ENCODE measurements around the gene BAZ2B.
A peak's percentile ranks its signal among the peaks of the same experiment; 100 is the strongest.

The BAZ2B gene

GRCh38 chr2:159614534-159615366 lies 1.6 kb downstream of the BAZ2B start:
- DNase-seq, result no peak

DNA sequence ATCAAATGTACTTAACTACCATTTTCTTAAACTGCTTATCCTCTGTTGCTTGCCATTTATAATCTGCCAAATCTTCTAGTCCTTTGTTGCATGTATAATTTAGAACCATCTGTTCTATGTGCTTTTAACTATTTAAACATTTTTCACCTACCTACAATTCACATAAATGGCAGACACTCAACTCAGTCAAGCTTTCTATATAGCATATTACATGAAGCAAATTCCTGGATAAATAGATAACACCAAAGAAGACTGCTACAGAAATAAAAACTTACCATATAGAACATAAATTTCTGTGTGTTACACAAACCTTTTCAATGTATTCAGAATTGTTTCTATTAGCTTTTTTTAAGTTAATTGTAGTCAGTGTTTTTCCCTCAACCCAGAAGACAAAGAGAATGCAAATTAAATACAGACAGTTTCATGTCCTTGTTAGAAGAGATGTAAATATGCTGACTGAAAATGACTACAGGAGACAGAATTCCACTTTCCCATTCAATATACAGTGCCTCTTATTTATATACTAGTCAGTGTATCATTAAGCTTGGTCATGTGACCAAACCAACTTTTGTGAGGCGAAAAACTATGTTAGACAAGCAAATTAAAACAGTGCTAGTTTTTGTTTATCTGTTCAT lies 2.6 kb downstream of the BAZ2B start:
- DNase-seq, result peak; percentile 77

GRCh38 chr2:159613091-159613490 lies 3.3 kb downstream of the BAZ2B start:
- peak; percentile 38 for DNase-seq

DNA sequence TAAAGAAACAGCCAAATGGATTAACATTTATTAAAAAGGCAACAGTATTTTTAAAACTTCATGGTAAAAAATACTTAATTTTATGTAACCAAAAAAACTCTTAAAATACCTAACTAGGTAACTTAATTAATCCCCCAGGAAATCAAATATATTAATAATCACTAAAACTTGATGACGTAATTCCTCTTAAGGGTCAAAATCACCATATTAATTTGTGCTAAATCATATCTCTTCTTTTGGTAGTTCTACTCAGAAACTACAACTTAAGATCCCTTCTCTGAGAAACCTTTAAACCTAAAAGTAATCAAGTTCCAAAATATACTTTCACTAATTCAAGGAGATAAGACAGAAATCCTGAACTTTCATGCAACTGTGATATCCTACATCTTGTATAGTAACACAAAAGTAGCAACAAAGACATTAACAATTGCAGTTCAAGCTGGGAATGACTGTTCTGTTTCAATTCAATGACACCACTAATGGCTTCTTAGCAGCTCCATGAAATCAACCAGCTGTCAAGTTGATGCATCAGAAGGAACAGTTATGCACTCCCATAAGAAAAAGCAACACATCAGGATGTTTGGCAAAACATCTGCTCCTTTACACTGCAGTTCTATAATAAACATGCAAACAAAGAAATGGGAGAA lies 4.0 kb downstream of the BAZ2B start:
- DNase-seq, result peak; percentile 55

DNA sequence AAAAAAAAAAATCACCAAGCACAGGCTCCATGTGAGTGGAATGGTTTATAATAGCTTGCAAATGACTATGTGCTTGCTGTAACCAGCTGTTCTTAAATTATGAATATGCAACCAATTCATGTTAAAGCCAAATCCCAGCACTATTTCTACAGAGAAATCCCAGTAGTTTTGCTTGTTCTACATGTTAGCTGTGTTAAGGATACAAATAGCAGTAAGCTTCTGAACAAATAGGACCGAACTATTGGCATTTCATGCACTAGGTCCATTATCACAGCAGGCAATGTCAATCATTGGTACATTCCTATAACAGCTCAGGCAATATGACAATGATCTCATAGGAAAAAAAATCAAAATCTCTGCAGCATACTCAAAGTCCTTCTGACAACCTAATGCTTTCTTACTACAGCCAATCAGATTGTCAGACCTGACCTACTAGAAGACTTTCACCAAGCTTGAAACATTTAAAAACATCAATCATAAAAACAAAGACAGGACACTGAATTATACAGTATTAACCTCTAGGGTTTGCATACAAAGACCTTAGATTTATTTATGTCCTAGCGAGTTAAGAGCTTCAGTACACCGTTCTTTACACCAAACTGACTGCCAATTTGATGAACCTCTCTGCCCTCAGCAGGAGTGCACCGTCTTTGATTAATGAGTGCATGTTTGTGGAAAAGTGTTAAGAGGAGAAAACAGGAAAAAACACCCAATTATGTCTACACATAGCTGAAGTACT lies 6.4 kb downstream of the BAZ2B start:
- no peak for DNase-seq

DNA sequence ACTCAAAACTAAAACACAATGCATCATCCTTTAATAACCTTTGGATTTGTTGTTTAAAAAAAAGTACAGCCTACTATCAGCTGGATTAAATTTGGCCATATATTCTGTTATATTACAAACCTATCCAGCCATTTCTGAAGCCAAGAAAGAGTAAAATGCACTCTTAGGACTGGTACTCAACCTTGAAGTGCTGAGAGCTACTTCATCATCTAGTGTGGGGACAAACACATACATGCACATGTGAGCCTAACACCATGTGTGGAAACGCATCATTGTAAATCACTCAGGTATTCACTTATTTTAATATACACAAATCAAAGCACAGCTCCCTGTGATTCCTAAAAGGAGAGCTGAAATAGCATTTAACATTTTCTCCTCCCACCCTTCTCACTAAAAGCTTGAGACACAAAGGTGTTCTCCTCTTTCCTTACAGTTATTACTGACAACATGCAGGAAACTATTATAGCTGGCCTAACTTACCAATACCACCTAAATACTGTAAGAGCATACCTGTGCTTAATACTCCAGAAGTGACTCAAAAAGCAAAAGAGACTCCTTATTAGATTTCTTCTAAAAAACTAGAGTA lies 7.5 kb downstream of the BAZ2B start:
- DNase-seq, result no peak

DNA sequence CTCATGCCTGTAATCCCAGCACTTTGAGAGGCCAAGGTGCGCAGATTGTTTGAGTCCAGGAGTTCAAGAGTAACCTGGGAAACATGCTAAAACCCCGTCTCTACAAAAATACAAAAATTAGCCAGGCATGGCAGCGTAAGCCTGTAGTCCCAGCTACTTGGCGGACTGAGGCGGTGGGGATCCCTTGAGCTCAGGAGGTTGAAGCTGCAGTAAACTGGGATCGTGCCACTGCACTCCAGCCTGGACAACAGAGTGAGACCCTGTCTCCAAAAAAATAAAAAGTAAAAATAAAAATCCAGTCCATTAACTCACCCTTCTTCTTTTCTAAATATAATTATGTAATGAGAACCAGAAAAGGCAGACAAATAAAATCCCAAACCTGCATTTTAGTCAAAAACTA lies 8.2 kb downstream of the BAZ2B start:
- no peak for DNase-seq

GRCh38 chr2:159606287-159606686 lies 10.1 kb downstream of the BAZ2B start:
- DNase-seq, result no peak

DNA sequence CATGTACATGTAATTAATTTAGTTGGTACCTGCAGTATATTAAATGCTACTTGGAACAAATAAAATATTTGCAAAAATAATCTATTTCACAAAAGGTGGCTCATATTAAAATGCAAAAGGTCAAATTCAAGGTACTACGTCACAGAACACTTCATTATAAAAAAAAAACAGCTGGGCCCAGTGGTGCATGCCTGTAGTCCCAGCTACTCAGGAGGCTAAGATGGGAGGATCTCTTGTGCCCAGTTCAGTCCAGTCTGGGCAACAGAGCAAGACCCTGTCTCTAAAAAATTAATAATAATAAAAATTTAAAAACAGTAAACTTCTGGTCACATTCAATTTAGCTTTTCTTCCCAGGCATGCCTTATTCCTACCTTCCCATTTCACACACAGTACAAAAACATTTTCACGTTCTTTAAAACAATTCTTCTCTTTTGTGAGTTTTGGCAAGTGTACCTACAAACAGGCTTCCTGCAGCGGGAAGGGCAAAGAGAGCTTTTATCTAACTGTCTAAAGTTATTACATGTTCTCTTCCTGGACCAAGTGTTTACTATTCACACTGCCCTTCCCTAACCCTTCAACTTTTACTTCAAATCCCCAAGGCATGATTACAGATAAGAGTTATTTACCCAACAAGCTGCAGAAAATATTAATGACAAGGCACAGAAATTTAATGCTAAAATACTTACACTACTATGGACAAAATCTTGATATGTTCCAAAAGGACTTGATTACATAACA lies 10.7 kb downstream of the BAZ2B start:
- DNase-seq, result no peak

GRCh38 chr2:159604159-159604558 lies 12.2 kb downstream of the BAZ2B start:
- DNase-seq, result no peak

- no peak for DNase-seq
These were observed 15.6 kb downstream of the BAZ2B start for GRCh38 chr2:159600752-159601151.

DNA sequence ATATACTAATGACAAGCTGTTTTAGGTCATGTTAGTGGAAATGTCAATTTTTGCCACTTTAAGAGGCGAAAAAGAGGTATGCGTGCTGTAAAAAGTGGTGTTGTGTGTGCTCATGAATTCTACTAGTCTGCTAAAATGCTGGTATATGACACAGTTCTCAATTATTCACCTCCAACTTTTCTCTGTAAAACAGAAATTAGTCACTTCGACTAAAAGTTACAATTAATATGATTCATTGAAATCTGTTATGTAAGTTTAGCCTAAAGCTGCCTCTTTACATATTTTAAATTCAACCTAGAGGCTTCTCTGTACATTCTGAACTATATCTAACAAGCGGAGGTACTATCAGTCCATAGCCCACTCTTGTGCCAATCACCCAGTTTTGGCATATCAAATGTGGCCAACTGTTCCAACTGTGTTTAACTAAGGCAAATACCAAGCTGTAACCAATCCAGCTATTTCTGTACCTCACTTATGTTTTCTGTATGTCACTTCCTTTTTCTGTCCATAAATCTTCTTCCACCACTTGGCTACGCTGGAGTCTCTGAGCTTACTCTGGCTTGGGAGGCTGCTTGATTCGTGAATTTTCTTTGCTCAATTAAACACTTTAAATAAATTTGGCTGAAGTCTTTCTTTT lies 20.8 kb downstream of the BAZ2B start:
- peak; percentile 62 for DNase-seq

GRCh38 chr2:159592441-159592840 lies 23.9 kb downstream of the BAZ2B start:
- DNase-seq, result no peak

GRCh38 chr2:159591221-159591620 lies 25.1 kb downstream of the BAZ2B start:
- DNase-seq, result no peak

DNA sequence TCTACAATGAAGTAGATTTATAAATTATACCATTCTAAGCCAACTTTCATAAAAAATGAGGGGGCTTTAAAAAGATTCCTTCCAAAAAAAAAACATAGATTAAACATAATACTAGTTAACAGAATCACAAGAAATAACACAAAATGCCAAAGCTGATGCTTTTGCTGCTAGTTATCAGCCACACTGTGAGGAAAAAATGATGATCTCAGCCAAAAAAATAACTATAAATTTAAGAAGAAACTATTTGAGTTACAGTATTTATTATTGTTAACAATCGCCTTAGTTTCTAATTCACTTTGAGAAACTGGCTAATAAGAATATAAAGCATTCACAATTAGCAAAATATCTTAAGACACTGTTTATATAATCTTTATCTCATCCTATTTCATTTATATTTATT lies 27.1 kb downstream of the BAZ2B start:
- DNase-seq, result no peak

DNA sequence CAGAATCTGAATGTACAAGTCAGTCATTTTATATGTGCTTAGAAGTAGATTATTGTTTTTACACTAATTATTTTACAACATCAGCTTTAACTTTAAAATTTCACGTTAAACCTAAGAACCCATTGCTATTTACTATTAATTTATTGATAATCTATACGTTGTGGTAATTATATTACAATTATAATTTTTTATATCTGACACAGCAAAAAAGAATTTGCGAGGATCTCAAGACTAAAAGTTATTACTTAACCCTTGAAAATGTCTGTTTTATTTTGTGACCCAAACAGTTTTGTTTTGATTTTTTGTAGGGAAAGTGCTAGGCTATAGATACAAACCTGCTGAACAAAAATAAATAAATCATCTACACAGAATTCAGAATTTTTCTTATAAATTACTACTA lies 30.3 kb downstream of the BAZ2B start:
- no peak for DNase-seq

DNA sequence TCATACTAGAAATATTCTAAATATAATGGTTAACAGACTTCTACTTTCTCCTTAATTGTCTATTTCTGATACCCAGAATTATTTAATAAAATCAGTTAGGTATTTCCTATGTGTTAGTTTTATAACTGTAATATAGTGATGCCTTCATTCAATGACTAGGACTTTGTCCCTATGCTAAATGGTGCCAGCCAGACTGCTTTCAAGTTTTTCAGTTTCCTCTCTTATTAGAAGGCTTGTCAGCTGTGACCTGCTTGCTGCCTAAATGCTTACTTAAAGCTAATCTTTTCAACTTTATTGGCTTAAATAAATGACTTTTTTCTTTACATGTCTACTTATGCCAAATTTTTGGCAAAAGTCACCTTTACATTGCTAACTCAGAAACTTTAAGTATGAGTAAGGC lies 30.7 kb downstream of the BAZ2B start:
- DNase-seq, result no peak

DNA sequence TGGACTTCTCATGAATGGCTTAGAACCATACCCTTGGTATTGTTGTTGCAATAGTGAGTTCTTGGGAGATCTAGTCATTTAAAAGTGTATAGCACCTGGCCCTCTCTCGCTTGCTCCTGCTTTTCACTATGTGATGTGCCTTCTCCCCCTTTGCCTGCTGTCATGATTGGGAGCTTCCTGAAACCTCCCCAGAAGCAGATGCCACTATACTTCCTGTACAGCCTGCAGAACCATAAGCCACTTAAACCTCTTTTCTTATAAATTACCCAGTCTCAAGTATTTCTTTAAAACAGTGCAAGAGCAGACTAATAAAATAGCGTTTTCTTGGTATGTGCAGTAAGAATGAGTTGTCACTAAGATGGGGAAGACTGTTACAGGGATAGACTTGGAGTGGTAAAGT lies 31.6 kb downstream of the BAZ2B start:
- DNase-seq, result no peak

DNA sequence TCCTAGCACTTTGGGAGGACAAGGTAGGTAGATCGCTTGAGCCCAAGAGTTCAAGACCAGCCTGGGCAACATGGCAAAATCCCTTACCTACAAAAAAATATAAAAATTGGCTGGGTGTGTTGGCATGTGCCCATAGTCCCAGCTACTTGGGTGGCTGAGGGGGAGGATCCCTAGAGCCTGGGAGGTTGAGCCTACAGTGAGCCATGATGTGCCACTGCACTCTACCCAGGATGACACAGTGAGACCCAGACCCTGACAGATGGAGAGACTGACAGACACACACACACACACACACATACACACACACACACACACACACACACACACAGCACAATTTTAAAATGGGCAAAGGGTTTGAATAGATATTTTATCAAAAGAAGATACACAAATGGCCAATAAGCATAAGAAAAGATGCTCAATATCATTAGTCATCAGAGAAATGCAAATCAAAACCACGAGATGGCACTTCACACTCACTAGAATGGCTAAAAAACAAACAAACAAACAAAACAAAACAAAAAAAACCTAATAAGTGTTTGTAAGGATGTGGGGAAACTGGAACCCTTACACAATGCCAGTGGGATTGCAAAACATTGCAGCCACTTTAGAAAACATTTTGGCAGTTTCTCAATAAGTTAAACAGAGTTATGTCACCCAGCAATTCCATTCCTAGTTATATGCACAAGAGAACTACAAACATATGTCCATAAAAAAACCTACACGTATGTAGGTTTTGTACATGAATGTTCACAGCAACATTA lies 42.3 kb downstream of the BAZ2B start:
- DNase-seq, result no peak

- no peak for DNase-seq
These were observed 43.1 kb downstream of the BAZ2B start for GRCh38 chr2:159573294-159573693.

DNA sequence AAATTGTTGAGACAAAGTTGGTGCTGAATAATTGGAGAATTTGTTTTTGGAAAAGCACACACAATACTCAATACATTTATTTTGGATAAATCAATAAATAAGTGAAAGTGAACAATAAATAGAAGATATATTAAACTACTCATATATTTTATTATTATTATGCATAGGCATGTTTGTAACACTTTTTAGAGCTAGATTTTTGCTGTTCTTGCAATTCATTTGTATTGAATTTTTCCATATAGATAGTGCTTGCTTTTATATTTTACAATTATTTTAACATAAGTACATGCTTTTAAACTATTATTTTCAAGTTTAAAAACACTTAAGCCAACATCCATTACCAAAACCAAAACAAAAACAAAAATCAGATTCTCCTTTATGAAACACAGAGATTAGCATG lies 43.9 kb downstream of the BAZ2B start:
- DNase-seq, result no peak
